Spleen (tissue), 13 donors: ENCODE data around the gene TFPT. TPM values are rescaled to one million over a fixed set of nuclear protein-coding genes. Genes with fewer than 3 reads are reported as not detected.
A peak's percentile ranks its signal among the peaks of the same experiment; 100 is the strongest.

ENCODE experiments used
- DNase-seq: peaks from one replicate; pipeline ENCODE4 v3.0.0-alpha.2; 2020
- H3K27ac ChIP-seq, 8 donors: fragments of 200-600 bp; sonication (generic) in 7 of 8; 1 replicate in 4 of 8; 2 replicates in 4 of 8; pipeline versions ENCODE4 v1.5.0 to v1.8.0; 2016 to 2021; ENCODE audit warnings: inconsistent platforms in 4 of 8, mild to moderate bottlenecking in 4 of 8, moderate library complexity in 1 of 8
- H3K27me3 ChIP-seq, 7 donors: fragments of 200-600 bp; sonication (generic) in 6 of 7; replicated peaks in 1 of 7; 1 replicate in 4 of 7; 2 replicates in 3 of 7; pipeline versions ENCODE4 v1.5.0 to v1.8.0; 2016 to 2021; ENCODE audit warnings: inconsistent platforms in 3 of 7, mild to moderate bottlenecking in 1 of 7
- H3K36me3 ChIP-seq, 6 donors: fragments of 200-600 bp; sonication (generic) in 5 of 6; 1 replicate in 4 of 6; 2 replicates in 2 of 6; pipeline versions ENCODE4 v1.5.0 to v1.8.0; 2016 to 2021; ENCODE audit warnings: inconsistent platforms in 2 of 6
- H3K4me1 ChIP-seq, 6 donors: fragments of 200-600 bp; sonication (generic) in 5 of 6; 1 replicate in 3 of 6; 2 replicates in 3 of 6; pipeline versions ENCODE4 v1.5.0 to v1.8.0; 2016 to 2021; ENCODE audit warnings: inconsistent platforms in 3 of 6
- H3K4me3 ChIP-seq, 8 donors: fragments of 200-600 bp; sonication (generic) in 7 of 8; 1 replicate in 4 of 8; 2 replicates in 4 of 8; pipeline versions ENCODE4 v1.5.0 to v1.8.0; 2016 to 2021; ENCODE audit warnings: inconsistent platforms in 4 of 8, mild to moderate bottlenecking in 4 of 8, moderate library complexity in 2 of 8
- H3K9me3 ChIP-seq, 8 donors: fragments of 200-600 bp; sonication (generic) in 7 of 8; 1 replicate in 4 of 8; 2 replicates in 4 of 8; pipeline versions ENCODE4 v1.5.0 to v1.8.0; 2016 to 2021; ENCODE audit warnings: inconsistent platforms in 4 of 8
- POLR2A ChIP-seq, 3 donors: fragments of 450-650 bp; IDR thresholded peaks; one replicate each; pipeline ENCODE4 v1.5.1; 2017; ENCODE audit warnings: antibody characterized with exemption in 3 of 3, mild to moderate bottlenecking in 1 of 3
- POLR2AphosphoS5 ChIP-seq, 3 donors: sonication (generic); formaldehyde crosslinking; IDR thresholded peaks; one replicate each; pipeline ENCODE4 v1.5.1; 2017; ENCODE audit warnings: antibody characterized with exemption in 3 of 3
- WGBS, 5 donors: extraction: QIAGEN DNeasy Blood & Tissue Kit in 3 of 5; methylation state at CpG; one replicate each; pipeline versions ENCODE4 v1.1.5 to v1.1.7; 2013 to 2018; 5-methylcytosine and 5-hydroxymethylcytosine counted together
- intact Hi-C: fragments of 100-400 bp; cut with DNase I; formaldehyde crosslinking; loops from one replicate; pipeline ENCODE4 v1.15.0; 2023; ENCODE audit warnings: low total_unique reads
- long read RNA-seq, 2 donors: transcript quantifications; one replicate each; lab custom pipeline, GENCODE V29; 2026
- polyA plus RNA-seq, 3 donors: library from polyadenylated mRNA; stranded (reverse); fragments of 200-250 nt; gene quantifications; one replicate each; pipeline ENCODE4 v1.2.1, GENCODE V29; 2013
- total RNA-seq, 7 donors: library from RNA; depleted of rRNA in 3 of 7; stranded (reverse); fragments of >200 nt in 3 of 7; fragmentation: NEBNext Ultra II Directional in 4 of 7; extraction: Animal tissue kit (Norgen Biotek cat#: 25700) in 4 of 7; gene quantifications; one replicate each; pipeline versions ENCODE4 v1.1.0 to v1.2.1, GENCODE V29; 2016 to 2021
- TF ChIP-seq, protein P1 (sequence below), 11 experiments: fragments of 200-600 bp in 7 of 11; fragments of 450-650 bp in 4 of 11; sonication (generic) in 4 of 11; IDR thresholded peaks in 8 of 11; conservative IDR thresholded peaks in 3 of 11; 1 replicate in 7 of 11; 2 replicates in 4 of 11; pipeline versions ENCODE4 v1.4.0 to v1.8.0; 2016 to 2021; ENCODE audit warnings: antibody characterized with exemption in 11 of 11, inconsistent platforms in 4 of 11, mild to moderate bottlenecking in 1 of 11
- donor health status: healthy with polysubstance abuse.
- donor health status: DM: no; HTN: no; CAD: no; lungs with moderate emphysema.
- donor health status: DM: no; HTN: no; CAD: no.
- donor health status: Bipolar disorder and iron deficiency.
- donor health status: healthy.
- donor health status: DM: no; HTN: no; CAD: no.
- donor health status: DM: yes; HTN: yes; CAD: no.

The TFPT gene, protein sequence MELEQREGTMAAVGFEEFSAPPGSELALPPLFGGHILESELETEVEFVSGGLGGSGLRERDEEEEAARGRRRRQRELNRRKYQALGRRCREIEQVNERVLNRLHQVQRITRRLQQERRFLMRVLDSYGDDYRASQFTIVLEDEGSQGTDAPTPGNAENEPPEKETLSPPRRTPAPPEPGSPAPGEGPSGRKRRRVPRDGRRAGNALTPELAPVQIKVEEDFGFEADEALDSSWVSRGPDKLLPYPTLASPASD
- total RNA-seq (10 to 100 TPM; 16.5 to 22.7 (median 20.1) TPM), polyA plus RNA-seq (10 to 100 TPM; 24.8 to 36.5 (median 28.8) TPM)
- long read RNA-seq, donor 1, transcript TFPT-203 (6 exons, 1,205 nt), result major isoform, 5 of 5 reads
- long read RNA-seq, donor 1, partial matches to known transcripts, result 0 of 5 reads
- long read RNA-seq, donor 1, other reads (novel, unspliced or antisense), result 0 of 5 reads
- long read RNA-seq, donor 2, partial matches to known transcripts, result 0 of 4 reads
- long read RNA-seq, donor 2, other reads (novel, unspliced or antisense), result 0 of 4 reads

DNA sequence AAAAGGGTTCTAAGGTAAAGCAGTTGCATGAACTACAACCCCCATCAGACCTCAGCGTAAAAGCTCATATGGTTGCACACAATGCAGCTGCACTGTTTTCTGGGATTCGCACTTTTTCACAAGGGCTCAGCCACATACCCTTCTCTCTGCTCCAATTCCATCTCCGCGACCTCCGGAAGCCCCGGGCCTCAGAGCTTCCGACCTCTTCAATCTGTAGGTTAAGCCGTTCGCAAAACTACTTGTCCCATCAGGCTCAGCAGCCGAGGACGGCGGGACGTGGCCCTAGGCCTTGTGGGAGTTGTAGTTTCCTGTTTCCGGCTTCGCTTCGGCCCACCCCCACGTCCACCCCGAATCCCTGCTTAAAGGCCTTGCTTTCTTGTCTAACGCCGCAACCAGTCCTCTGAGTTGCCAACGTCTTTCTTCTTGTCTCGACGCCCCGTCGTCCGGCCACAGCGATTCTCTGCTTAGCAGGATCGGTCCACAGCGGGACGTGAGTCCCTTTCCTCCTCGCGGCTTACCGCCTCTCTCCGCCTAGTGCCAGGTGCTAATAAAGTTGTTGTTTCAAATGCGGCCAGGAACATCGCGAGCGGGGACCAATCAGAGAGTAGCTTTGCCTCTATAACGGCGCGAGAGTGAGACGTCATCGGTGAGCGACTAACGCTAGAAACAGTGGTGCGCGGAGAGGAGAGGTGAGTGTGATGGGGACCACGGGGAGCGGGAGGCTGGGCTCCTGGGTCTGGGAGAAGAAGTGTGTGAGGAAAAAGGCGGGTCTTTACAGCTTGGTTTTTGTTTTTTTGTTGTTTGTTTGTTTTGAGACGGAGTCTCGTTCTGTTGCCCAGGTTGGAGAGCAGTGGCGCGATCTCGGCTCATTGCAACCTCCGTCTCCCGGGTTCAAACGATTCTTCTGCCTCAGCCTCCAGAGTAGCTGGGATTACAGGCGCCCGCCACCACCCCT is at the start of gene TFPT, which contains the start of gene PRPF31:
Gene TFPT (minus strand): TSS at position 549 of the 955 bp plus-strand sequence. CDS start 388 bp downstream, at position 161.
Gene PRPF31 (plus strand): TSS at position 646 of the 955 bp plus-strand sequence. CDS start 2,525 bp downstream, outside the sequence.
- Histone ChIP-seq H3K9me3 (no peaks in the 10 kb centered on the region), H3K4me3 (peak within 1 kb of the TSS; percentile 85 to 98 (median 92)), H3K27me3 (no peaks in the 10 kb centered on the region), H3K36me3 (peaks cover 4 to 60% (median 30%) of the 10 kb centered on the region in 6 donors), H3K4me1 (peaks cover 17 to 48% (median 33%) of the 10 kb centered on the region in 6 donors), H3K27ac (peak within 1 kb of the TSS; percentile 82 to 95 (median 92))
- intact Hi-C loops, result no loop called here
- WGBS, 5 donors, result 0 to 1% (median 0%) methylated on average over 60 of the region's 60 CpGs
- peak; percentile 96 for DNase-seq
- TF ChIP-seq POLR2AphosphoS5 (IDR thresholded peaks at IDR 0.05) (peak; percentile 93 to 98 (median 95)), POLR2A (IDR thresholded peaks at IDR 0.05) (peak; percentile 44 to 80 (median 56))
- TF ChIP-seq, protein P1, sequence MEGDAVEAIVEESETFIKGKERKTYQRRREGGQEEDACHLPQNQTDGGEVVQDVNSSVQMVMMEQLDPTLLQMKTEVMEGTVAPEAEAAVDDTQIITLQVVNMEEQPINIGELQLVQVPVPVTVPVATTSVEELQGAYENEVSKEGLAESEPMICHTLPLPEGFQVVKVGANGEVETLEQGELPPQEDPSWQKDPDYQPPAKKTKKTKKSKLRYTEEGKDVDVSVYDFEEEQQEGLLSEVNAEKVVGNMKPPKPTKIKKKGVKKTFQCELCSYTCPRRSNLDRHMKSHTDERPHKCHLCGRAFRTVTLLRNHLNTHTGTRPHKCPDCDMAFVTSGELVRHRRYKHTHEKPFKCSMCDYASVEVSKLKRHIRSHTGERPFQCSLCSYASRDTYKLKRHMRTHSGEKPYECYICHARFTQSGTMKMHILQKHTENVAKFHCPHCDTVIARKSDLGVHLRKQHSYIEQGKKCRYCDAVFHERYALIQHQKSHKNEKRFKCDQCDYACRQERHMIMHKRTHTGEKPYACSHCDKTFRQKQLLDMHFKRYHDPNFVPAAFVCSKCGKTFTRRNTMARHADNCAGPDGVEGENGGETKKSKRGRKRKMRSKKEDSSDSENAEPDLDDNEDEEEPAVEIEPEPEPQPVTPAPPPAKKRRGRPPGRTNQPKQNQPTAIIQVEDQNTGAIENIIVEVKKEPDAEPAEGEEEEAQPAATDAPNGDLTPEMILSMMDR (IDR thresholded peaks at IDR 0.05 in 8 of 11, conservative IDR thresholded peaks at IDR 0.05 in 3 of 11), result peak in 2 of 11 experiments; percentile 9 to 15

DNA sequence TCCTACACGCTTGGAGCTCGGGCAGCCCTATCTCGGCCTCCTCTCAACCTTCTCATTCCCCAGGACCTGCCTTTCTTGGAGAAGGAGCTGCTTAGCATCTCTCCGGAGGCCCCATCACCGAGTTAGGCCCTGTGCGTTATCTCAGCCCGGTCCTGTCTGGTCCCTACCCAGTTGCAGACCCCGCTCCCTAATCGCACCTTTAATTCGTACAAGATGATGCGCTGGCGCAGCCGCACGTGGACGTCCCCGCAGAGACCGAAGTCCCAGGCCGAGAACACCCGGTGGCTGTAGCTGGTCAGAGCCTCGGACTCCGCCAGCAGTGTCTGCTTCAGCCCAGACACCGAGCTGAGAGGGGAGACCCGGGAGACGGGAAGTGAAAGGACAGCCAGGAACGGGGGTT is 49.8 kb upstream of the TFPT start:
- no peak overlapping the region for H3K4me3 ChIP-seq
- DNase-seq, result no peak
- H3K9me3 ChIP-seq, result no peaks in the 10 kb centered on the region
- H3K36me3 ChIP-seq, result no peaks in the 10 kb centered on the region
- intact Hi-C loops, result loop anchor here (5.0 kb wide), 1 partner anchor 67 kb away; no protein-coding TSS in a partner anchor
- TF ChIP-seq POLR2AphosphoS5 (IDR thresholded peaks at IDR 0.05), result no peak
- TF ChIP-seq, protein P1 (IDR thresholded peaks at IDR 0.05 in 8 of 11, conservative IDR thresholded peaks at IDR 0.05 in 3 of 11), result no peak
- no peak for TF ChIP-seq POLR2A (IDR thresholded peaks at IDR 0.05)
- H3K4me1 ChIP-seq, result peaks cover 19 to 62% (median 48%) of the 10 kb centered on the region in 6 donors
- no peak overlapping the region for H3K27ac ChIP-seq
- 92 to 94% (median 93%) methylated on average over 25 of the region's 25 CpGs for WGBS, 5 donors
- peaks cover 0 to 31% (median 10%) of the 10 kb centered on the region in 7 donors for H3K27me3 ChIP-seq

DNA sequence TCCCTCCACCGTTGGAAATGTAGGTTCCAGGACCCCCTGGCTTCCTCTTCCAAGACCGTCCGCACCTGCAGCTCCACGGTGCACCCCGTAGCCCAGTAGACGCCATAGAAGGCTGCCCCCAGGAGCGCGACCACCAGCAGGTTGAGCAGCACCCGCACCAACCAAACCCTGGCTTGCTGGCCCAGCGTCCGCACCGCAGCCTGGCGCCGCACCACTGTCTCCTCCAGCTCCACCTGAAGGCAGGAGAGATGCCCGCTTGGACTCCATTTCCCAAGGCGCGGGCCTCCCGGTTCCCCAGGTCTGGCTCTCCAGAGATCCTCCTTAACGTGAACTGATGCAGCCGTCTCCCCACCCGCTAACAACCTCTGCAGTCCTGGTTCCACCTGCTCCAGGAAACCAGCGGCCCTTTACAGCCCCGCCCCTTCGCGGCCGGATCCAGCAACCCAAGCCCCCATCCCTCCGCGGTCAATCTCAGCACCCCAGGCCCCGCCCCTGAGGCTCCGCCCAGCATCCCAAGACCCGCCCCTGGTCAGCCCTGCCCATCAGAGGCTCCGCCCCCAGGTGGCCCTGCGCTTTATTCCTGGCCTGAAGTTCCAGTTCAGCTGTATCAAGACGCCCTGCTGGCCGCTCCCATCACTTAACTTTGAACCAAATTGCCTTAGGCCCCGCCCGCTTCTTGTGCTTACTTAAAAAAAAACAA is 49.1 kb upstream of the TFPT start:
- no peaks in the 10 kb centered on the region for H3K36me3 ChIP-seq
- peak overlapping the region in 1 of 8 donors; percentile 9 for H3K27ac ChIP-seq
- TF ChIP-seq, protein P1 (IDR thresholded peaks at IDR 0.05 in 8 of 11, conservative IDR thresholded peaks at IDR 0.05 in 3 of 11), result no peak
- no peak for TF ChIP-seq POLR2A (IDR thresholded peaks at IDR 0.05)
- peak in 2 of 3 donors; percentile 14 to 64 for TF ChIP-seq POLR2AphosphoS5 (IDR thresholded peaks at IDR 0.05)
- intact Hi-C loops, result loop anchor here (5.0 kb wide), 1 partner anchor 68 kb away; no protein-coding TSS in a partner anchor
- peaks cover 20 to 65% (median 51%) of the 10 kb centered on the region in 6 donors for H3K4me1 ChIP-seq
- H3K27me3 ChIP-seq, result peaks cover 0 to 31% (median 10%) of the 10 kb centered on the region in 7 donors
- no peak for DNase-seq
- 11 to 16% (median 14%) methylated on average over 28 to 37 of the region's 37 CpGs for WGBS, 5 donors
- H3K4me3 ChIP-seq, result peak overlapping the region in 1 of 8 donors; percentile 60
- H3K9me3 ChIP-seq, result no peaks in the 10 kb centered on the region
